ENCODE results near the gene HS3ST4.

HS3ST4 gene

GRCh38 chr16:25691519-25692091, at the start of gene HS3ST4:
HS3ST4 (plus strand) TSS chr16:25691959.
- no peak for DNase-seq

- DNase-seq: no peak
Measured at GRCh38 chr16:25643633-25644032, 48.1 kb upstream of the HS3ST4 start.

- DNase-seq: no peak
Measured at GRCh38 chr16:25656639-25657038, 35.1 kb upstream of the HS3ST4 start.

- DNase-seq: no peak
Measured at GRCh38 chr16:25676820-25677219, 14.9 kb upstream of the HS3ST4 start.

- no peak for DNase-seq
Measured at GRCh38 chr16:25679511-25679910, 12.2 kb upstream of the HS3ST4 start.

- no peak for DNase-seq
Measured at GRCh38 chr16:25689137-25689836, 2.5 kb upstream of the HS3ST4 start.

GRCh38 chr16:25690552-25691143, 1.1 kb upstream of the HS3ST4 start:
- DNase-seq: no peak

- DNase-seq: no peak
Measured at GRCh38 chr16:25692351-25692741, 587 bp downstream of the HS3ST4 start.

- no peak for DNase-seq
Measured at GRCh38 chr16:25692742-25693508, 1.2 kb downstream of the HS3ST4 start.

- no peak for DNase-seq
Measured at GRCh38 chr16:25693631-25694030, 1.9 kb downstream of the HS3ST4 start.

- DNase-seq: no peak
Measured at GRCh38 chr16:25699069-25699468, 7.3 kb downstream of the HS3ST4 start.

GRCh38 chr16:25700547-25700946, 8.8 kb downstream of the HS3ST4 start:
- no peak for DNase-seq

- DNase-seq: no peak
Measured at GRCh38 chr16:25707553-25707952, 15.8 kb downstream of the HS3ST4 start.

GRCh38 chr16:25707982-25708583, 16.3 kb downstream of the HS3ST4 start:
- DNase-seq: no peak

- DNase-seq: no peak
Measured at GRCh38 chr16:25709213-25709612, 17.5 kb downstream of the HS3ST4 start.

GRCh38 chr16:25713785-25714570, 22.2 kb downstream of the HS3ST4 start:
- no peak for DNase-seq

GRCh38 chr16:25716186-25716585, 24.4 kb downstream of the HS3ST4 start:
- no peak for DNase-seq

GRCh38 chr16:25721439-25721838, 29.7 kb downstream of the HS3ST4 start:
- DNase-seq: no peak

- DNase-seq: no peak
Measured at GRCh38 chr16:25726430-25727098, 34.8 kb downstream of the HS3ST4 start.

- DNase-seq: no peak
Measured at GRCh38 chr16:25729188-25729915, 37.6 kb downstream of the HS3ST4 start.

GRCh38 chr16:25730396-25730795, 38.6 kb downstream of the HS3ST4 start:
- DNase-seq: no peak
